ENCODE data around the gene RAPGEF5. TPM values are rescaled to one million over a fixed set of nuclear protein-coding genes. Genes with fewer than 3 reads are reported as not detected.

The RAPGEF5 gene
- total and polyA plus RNA-seq, 10 of the 15 experiments (the other 5 are each of a cell fraction or from before 2014, with no cell fraction given): 0.38 to 4.0 (median 1.6) TPM; not detected in 1

DNA sequence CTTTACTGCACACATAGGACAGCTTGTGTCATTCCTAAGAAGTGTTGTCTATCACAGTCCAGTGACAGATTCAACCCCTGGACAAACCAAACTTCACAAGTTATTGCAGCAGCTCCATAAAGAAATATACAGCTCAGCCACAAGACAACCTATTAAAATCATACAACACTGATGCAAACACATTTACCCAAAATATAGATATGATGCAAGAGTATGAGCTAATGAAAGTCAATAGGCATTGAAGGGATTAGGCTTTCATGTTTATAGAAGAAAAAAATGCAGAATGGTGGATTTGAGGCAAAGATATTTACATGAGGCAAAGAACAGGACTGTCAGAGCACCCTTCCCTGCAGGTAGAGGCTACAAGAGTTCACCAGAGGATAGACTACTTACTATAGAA is 14.9 kb upstream of the RAPGEF5 start:
- Histone ChIP-seq H3K36me3 (ENCODE audit: control insufficient read depth in 2 of 2, insufficient read depth in 2 of 2, low read length in 1 of 2) (no peaks in the 10 kb centered on the region), H3K4me3 (no peak overlapping the region), H4K20me1 (ENCODE audit: control insufficient read depth, insufficient read depth) (no peaks in the 10 kb centered on the region), H3K9me3 (replicated peaks; ENCODE audit: control insufficient read depth, insufficient read depth, low read length) (no peaks in the 10 kb centered on the region), H3K9ac (ENCODE audit: control insufficient read depth, insufficient read depth, low read length) (no peak overlapping the region), H3K27me3 (replicated peaks in 1 of 2; ENCODE audit: control insufficient read depth in 2 of 2, insufficient read depth in 2 of 2, low read length in 1 of 2) (no peaks in the 10 kb centered on the region; a peak in 1 of 4 replicates), H3K4me1 (ENCODE audit: control insufficient read depth, insufficient read depth, low read length) (peaks cover 1% of the 10 kb centered on the region; the same call in 1 of the 2 replicates), H3K79me2 (ENCODE audit: control insufficient read depth, insufficient read depth, low read length) (no peaks in the 10 kb centered on the region), H3K27ac (ENCODE audit: control insufficient read depth, insufficient read depth) (no peak overlapping the region), H3K4me2 (ENCODE audit: control insufficient read depth, insufficient read depth) (no peak overlapping the region), H2AFZ (ENCODE audit: control insufficient read depth, low read depth, low read length) (no peak overlapping the region)
- ChIA-PET SMC1A (ENCODE audit: uncharacterized antibody, unreplicated experiment) (interaction anchor here (1.4 to 1.9 kb wide), 2 partner anchors 9 to 11 kb away, joined by 5 to 6 read pairs; no protein-coding TSS in a partner anchor), CTCF (interaction anchor here (1.0 to 1.5 kb wide), 2 partner anchors 11 to 81 kb away, joined by 3 to 4 read pairs; no protein-coding TSS in a partner anchor), POLR2A (no interaction called here), RAD21 (ENCODE audit: unreplicated experiment) (no interaction called here)
- ATAC-seq: no peak
- DNase-seq (ENCODE audit: low read depth, low spot score): no peak
- intact Hi-C loops (cut with micrococcal nuclease; ENCODE audit: unreplicated experiment) (no loop called here), in situ Hi-C loops (cut with MboI) (no loop called here)
- no TSS peak for BruUV-seq (replicated peaks)
- FAIRE-seq: no peak
- TF ChIP-seq HDAC2 (IDR thresholded peaks at IDR 0.05) (no peak), ZNF384 (IDR thresholded peaks at IDR 0.05; ENCODE audit: borderline replicate concordance, low read depth, low read length) (no peak), RFX5 (IDR thresholded peaks at IDR 0.05; ENCODE audit: low read depth, low read length) (no peak), GATAD2B (conservative IDR thresholded peaks at IDR 0.05; ENCODE audit: low read depth) (no peak), SUZ12 (IDR thresholded peaks at IDR 0.05; ENCODE audit: unreplicated experiment) (no peak), SPI1 (IDR thresholded peaks at IDR 0.05; ENCODE audit: borderline replicate concordance, insufficient read depth, low read depth, low read length) (no peak)

GRCh38 chr7:22364900-22365299 is 7.9 kb upstream of the RAPGEF5 start:
- in situ Hi-C loops (cut with MboI): no loop called here
- TF ChIP-seq E2F4 (IDR thresholded peaks at IDR 0.05; ENCODE audit: low read depth, low read length) (no peak), STAT1 (conservative IDR thresholded peaks at IDR 0.05) (no peak), KLF5 (IDR thresholded peaks at IDR 0.05; ENCODE audit: partially characterized antibody) (no peak), ZNF622 (IDR thresholded peaks at IDR 0.05) (no peak), USF2 (IDR thresholded peaks at IDR 0.05; ENCODE audit: borderline replicate concordance, low read depth, low read length) (no peak), ZBTB40 (IDR thresholded peaks at IDR 0.05; ENCODE audit: borderline replicate concordance) (no peak), CREM (IDR thresholded peaks at IDR 0.05; ENCODE audit: low read depth) (no peak)

More at GRCh38 chr7:22364900-22365299, 7.9 kb upstream of the RAPGEF5 start:
- H3K9ac ChIP-seq (ENCODE audit: control insufficient read depth, insufficient read depth, low read length): no peak overlapping the region
- no TSS peak for BruUV-seq (replicated peaks)
- no peaks in the 10 kb centered on the region; a peak in 1 of 4 replicates for H3K27me3 ChIP-seq (replicated peaks in 1 of 2; ENCODE audit: control insufficient read depth in 2 of 2, insufficient read depth in 2 of 2, low read length in 1 of 2)
- no peaks in the 10 kb centered on the region for H3K79me2 ChIP-seq (ENCODE audit: control insufficient read depth, insufficient read depth, low read length)
- no peak for ATAC-seq
- no peak overlapping the region for H3K4me2 ChIP-seq (ENCODE audit: control insufficient read depth, insufficient read depth)
- ChIA-PET SMC1A (ENCODE audit: uncharacterized antibody, unreplicated experiment) (interaction anchor here (0.7 to 1.4 kb wide), 3 partner anchors 11 to 27 kb away, joined by 3 to 5 read pairs (median 3); no protein-coding TSS in a partner anchor), POLR2A (interaction anchor here (1.0 kb wide), 1 partner anchor 10 kb away, joined by 5 read pairs; no protein-coding TSS in a partner anchor), CTCF (interaction anchor here (1.2 kb wide), 1 partner anchor 145 kb away, joined by 3 read pairs; no protein-coding TSS in a partner anchor), RAD21 (ENCODE audit: unreplicated experiment) (no interaction called here)
- H4K20me1 ChIP-seq (ENCODE audit: control insufficient read depth, insufficient read depth): no peaks in the 10 kb centered on the region
- no peak for FAIRE-seq
- intact Hi-C loops (cut with micrococcal nuclease; ENCODE audit: unreplicated experiment): no loop called here
- WGBS (ENCODE audit: insufficient coverage, insufficient replicate concordance, low lambda C conversion rate, missing lambda C conversion rate): 0% methylated on average over 2 of the region's 2 CpGs
- no peaks in the 10 kb centered on the region; the same call in 2 of the 3 replicates for H3K9me3 ChIP-seq (replicated peaks; ENCODE audit: control insufficient read depth, insufficient read depth, low read length)
- no peaks in the 10 kb centered on the region for H3K4me1 ChIP-seq (ENCODE audit: control insufficient read depth, insufficient read depth, low read length)
- no peak for DNase-seq (ENCODE audit: low read depth, low spot score)
- H3K4me3 ChIP-seq: no peak overlapping the region
- no peaks in the 10 kb centered on the region for H3K36me3 ChIP-seq (ENCODE audit: control insufficient read depth in 2 of 2, insufficient read depth in 2 of 2, low read length in 1 of 2)
- H3K27ac ChIP-seq (ENCODE audit: control insufficient read depth, insufficient read depth): no peak overlapping the region
- no peak overlapping the region for H2AFZ ChIP-seq (ENCODE audit: control insufficient read depth, low read depth, low read length)

Data from GM12878 (cell line).